HepG2 (cell line): ENCODE data around the gene TMEM86B. TPM values are rescaled to one million over a fixed set of nuclear protein-coding genes. Genes with fewer than 3 reads are reported as not detected.

Experiments
- CENPT ChIP-seq: sonication (generic); formaldehyde crosslinking; IDR thresholded peaks from 2 replicates; pipeline ENCODE4 v1.8.0; 2022; ENCODE audit warnings: low read depth, mild to moderate bottlenecking, moderate library complexity, missing genetic modification reagents
- FOXK1 ChIP-seq: sonication (generic); formaldehyde crosslinking; IDR thresholded peaks from 2 replicates; pipeline ENCODE4 v1.4.0; 2020; ENCODE audit warnings: low read depth, missing genetic modification reagents, borderline replicate concordance
- FOXM1 ChIP-seq: sonication (generic); formaldehyde crosslinking; IDR thresholded peaks from 2 replicates; pipeline ENCODE4 v1.5.0; 2020; ENCODE audit warnings: missing genetic modification reagents
- JUN ChIP-seq: sonication (generic); formaldehyde crosslinking; IDR thresholded peaks from 2 replicates; pipeline ENCODE4 v1.4.0; 2020; ENCODE audit warnings: mild to moderate bottlenecking, missing genetic modification reagents
- KDM5A ChIP-seq: fragments of 200-600 bp; sonication (generic); IDR thresholded peaks from 2 replicates; pipeline ENCODE4 v1.7.0; 2018; ENCODE audit warnings: antibody characterized with exemption, mild to moderate bottlenecking, low read length, borderline replicate concordance
- LCORL ChIP-seq, 2 experiments: fragments of 450-650 bp in 1 of 2; sonication (generic) in 1 of 2; formaldehyde crosslinking in 1 of 2; IDR thresholded peaks; 2 replicates each; pipeline versions ENCODE4 v1.5.0 to v1.6.1; 2017 to 2020; ENCODE audit warnings: antibody characterized with exemption in 1 of 2, missing genetic modification reagents in 1 of 2
- MEF2D ChIP-seq: sonication (generic); formaldehyde crosslinking; IDR thresholded peaks from 2 replicates; pipeline ENCODE4 v1.5.1; 2020; ENCODE audit warnings: mild to moderate bottlenecking, missing genetic modification reagents
- NBN ChIP-seq: fragments of 450-650 bp; conservative IDR thresholded peaks from 2 replicates; pipeline ENCODE4 v1.6.1; 2017
- PPARG ChIP-seq: conservative IDR thresholded peaks from 2 replicates; pipeline ENCODE4 v1.6.1; 2016; ENCODE audit warnings: missing biosample characterization, missing genetic modification reagents
- REL ChIP-seq: sonication (generic); formaldehyde crosslinking; conservative IDR thresholded peaks from 2 replicates; pipeline ENCODE4 v1.8.0; 2022; ENCODE audit warnings: mild to moderate bottlenecking, missing genetic modification reagents, moderate library complexity
- SOX5 ChIP-seq: IDR thresholded peaks from 2 replicates; pipeline ENCODE4 v1.6.1; 2016; ENCODE audit warnings: borderline replicate concordance
- ZBTB21 ChIP-seq: sonication (generic); formaldehyde crosslinking; IDR thresholded peaks from 2 replicates; pipeline ENCODE4 v1.4.0; 2020; ENCODE audit warnings: missing genetic modification reagents
- ZBTB38 ChIP-seq: sonication (generic); formaldehyde crosslinking; IDR thresholded peaks from 2 replicates; pipeline ENCODE4 v1.5.1; 2020; ENCODE audit warnings: mild to moderate bottlenecking, missing genetic modification reagents
- ZKSCAN1 ChIP-seq: fragments of 150-350 bp; IDR thresholded peaks from 2 replicates; pipeline ENCODE4 v1.6.1; 2014; ENCODE audit warnings: low read length
- ZNF431 ChIP-seq: sonication (generic); formaldehyde crosslinking; IDR thresholded peaks from 2 replicates; pipeline ENCODE4 v1.9.0; 2022; ENCODE audit warnings: missing genetic modification reagents, low read depth, mild to moderate bottlenecking, borderline replicate concordance
- ZNF572 ChIP-seq: sonication (generic); formaldehyde crosslinking; IDR thresholded peaks from 2 replicates; pipeline ENCODE4 v1.5.1; 2020; ENCODE audit warnings: mild to moderate bottlenecking, missing genetic modification reagents
- polyA plus RNA-seq, 8 experiments: library from polyadenylated mRNA; depleted of rRNA in 3 of 8; stranded (reverse) in 7 of 8; unstranded in 1 of 8; fragments of >200 nt; fragmentation: Illumina TruSeq in 4 of 8; extraction: Trizol in 4 of 8; gene quantifications; 2 replicates each; pipeline versions ENCODE4 v1.2.1 to v1.2.3, GENCODE V29; 2011 to 2016; ENCODE audit warnings: low read depth in 4 of 8, missing spikeins in 1 of 8, mixed read lengths in 1 of 8; ENCODE audit not compliant: insufficient read depth in 1 of 8
- total RNA-seq, 5 experiments: library from RNA; depleted of rRNA; stranded (reverse); fragments of >200 nt; fragmentation: Illumina TruSeq; extraction: Trizol; gene quantifications; 2 replicates each; pipeline ENCODE4 v1.2.3, GENCODE V29; 2016; ENCODE audit warnings: low read depth in 1 of 5
- TF ChIP-seq, protein P1 (sequence below): sonication (generic); formaldehyde crosslinking; IDR thresholded peaks from 2 replicates; pipeline ENCODE4 v1.4.0; 2020; ENCODE audit warnings: missing genetic modification reagents, mild to moderate bottlenecking, borderline replicate concordance
- TF ChIP-seq, protein P2 (sequence below): sonication (generic); formaldehyde crosslinking; IDR thresholded peaks from 2 replicates; pipeline ENCODE4 v1.4.0; 2020; ENCODE audit warnings: missing genetic modification reagents
- TF ChIP-seq, protein P3 (sequence below): sonication (generic); formaldehyde crosslinking; IDR thresholded peaks from 2 replicates; pipeline ENCODE4 v1.8.0; 2022; ENCODE audit warnings: mild to moderate bottlenecking, missing genetic modification reagents, moderate library complexity
- TF ChIP-seq, protein P4 (sequence below): sonication (generic); formaldehyde crosslinking; IDR thresholded peaks from 2 replicates; pipeline ENCODE4 v1.4.0; 2020; ENCODE audit warnings: missing genetic modification reagents

TMEM86B gene
- total and polyA plus RNA-seq, 2 of the 13 experiments (the other 11 are each of a cell fraction or from before 2014, with no cell fraction given) = 7.7 to 9.6 TPM

DNA sequence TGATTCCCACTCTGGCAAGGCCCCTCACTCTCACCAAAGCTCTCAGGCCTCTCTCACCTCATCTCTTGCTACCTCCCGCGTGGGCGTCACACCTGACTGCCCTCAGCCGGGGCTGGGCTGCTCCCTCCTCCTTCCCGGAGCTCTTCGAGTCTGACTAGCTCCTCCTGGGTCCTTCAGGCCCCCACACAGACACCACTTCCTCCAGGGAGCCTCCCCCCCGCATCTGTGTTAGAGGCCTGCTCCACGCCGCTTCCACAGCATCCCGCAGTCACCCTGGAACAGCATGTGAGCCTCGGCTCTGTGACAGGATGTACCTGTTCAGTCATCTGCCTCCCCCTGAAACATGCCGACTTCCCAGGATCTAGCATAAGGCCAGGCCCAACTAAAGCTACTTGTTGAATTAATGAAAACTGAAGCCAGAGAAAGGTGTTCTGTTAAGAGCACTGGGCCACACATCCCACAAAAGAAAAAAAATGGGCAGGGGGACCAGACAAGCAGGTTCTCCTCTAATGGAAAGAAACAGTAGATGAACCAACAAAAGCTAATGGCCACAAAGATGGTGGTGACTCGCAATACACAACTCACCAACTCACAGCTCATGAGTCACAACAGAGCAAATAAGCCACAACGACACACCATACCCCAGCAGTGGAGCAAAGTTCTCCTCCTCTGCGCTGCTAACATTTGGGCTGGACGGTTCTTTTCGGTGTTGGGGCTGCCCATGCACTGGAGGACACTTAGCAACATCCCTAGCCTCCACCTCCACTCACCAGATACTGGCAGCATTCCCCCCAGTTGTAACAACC is 27.3 kb upstream of the TMEM86B start (continued):
- TF ChIP-seq, protein P1, sequence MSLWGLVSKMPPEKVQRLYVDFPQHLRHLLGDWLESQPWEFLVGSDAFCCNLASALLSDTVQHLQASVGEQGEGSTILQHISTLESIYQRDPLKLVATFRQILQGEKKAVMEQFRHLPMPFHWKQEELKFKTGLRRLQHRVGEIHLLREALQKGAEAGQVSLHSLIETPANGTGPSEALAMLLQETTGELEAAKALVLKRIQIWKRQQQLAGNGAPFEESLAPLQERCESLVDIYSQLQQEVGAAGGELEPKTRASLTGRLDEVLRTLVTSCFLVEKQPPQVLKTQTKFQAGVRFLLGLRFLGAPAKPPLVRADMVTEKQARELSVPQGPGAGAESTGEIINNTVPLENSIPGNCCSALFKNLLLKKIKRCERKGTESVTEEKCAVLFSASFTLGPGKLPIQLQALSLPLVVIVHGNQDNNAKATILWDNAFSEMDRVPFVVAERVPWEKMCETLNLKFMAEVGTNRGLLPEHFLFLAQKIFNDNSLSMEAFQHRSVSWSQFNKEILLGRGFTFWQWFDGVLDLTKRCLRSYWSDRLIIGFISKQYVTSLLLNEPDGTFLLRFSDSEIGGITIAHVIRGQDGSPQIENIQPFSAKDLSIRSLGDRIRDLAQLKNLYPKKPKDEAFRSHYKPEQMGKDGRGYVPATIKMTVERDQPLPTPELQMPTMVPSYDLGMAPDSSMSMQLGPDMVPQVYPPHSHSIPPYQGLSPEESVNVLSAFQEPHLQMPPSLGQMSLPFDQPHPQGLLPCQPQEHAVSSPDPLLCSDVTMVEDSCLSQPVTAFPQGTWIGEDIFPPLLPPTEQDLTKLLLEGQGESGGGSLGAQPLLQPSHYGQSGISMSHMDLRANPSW (CRISPR knock-in tag) = no peak
- TF ChIP-seq NBN (no peak), JUN (CRISPR knock-in tag) (no peak), CENPT (CRISPR knock-in tag) (no peak), REL (no peak), PPARG (CRISPR knock-in tag) (no peak), LCORL (IDR thresholded peaks at IDR 0.05) (no peak), LCORL (CRISPR knock-in tag; IDR thresholded peaks at IDR 0.05) (0 out of 2 replicates have a peak, but pooled peaks have one; percentile 8), SOX5 (CRISPR knock-in tag) (no peak), ZBTB21 (CRISPR knock-in tag) (no peak), FOXM1 (CRISPR knock-in tag) (no peak), ZNF572 (CRISPR knock-in tag) (no peak), ZBTB38 (0 out of 2 replicates have a peak, but pooled peaks have one; percentile 11), MEF2D (no peak), ZKSCAN1 (no peak), FOXK1 (CRISPR knock-in tag) (no peak), KDM5A (no peak), ZNF431 (peak; percentile 44; the same call in 1 of the 2 replicates)
- TF ChIP-seq, protein P2, sequence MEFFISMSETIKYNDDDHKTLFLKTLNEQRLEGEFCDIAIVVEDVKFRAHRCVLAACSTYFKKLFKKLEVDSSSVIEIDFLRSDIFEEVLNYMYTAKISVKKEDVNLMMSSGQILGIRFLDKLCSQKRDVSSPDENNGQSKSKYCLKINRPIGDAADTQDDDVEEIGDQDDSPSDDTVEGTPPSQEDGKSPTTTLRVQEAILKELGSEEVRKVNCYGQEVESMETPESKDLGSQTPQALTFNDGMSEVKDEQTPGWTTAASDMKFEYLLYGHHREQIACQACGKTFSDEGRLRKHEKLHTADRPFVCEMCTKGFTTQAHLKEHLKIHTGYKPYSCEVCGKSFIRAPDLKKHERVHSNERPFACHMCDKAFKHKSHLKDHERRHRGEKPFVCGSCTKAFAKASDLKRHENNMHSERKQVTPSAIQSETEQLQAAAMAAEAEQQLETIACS (CRISPR knock-in tag) = no peak
- TF ChIP-seq, protein P3, sequence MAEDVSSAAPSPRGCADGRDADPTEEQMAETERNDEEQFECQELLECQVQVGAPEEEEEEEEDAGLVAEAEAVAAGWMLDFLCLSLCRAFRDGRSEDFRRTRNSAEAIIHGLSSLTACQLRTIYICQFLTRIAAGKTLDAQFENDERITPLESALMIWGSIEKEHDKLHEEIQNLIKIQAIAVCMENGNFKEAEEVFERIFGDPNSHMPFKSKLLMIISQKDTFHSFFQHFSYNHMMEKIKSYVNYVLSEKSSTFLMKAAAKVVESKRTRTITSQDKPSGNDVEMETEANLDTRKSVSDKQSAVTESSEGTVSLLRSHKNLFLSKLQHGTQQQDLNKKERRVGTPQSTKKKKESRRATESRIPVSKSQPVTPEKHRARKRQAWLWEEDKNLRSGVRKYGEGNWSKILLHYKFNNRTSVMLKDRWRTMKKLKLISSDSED (CRISPR knock-in tag) = no peak
- TF ChIP-seq, protein P4, sequence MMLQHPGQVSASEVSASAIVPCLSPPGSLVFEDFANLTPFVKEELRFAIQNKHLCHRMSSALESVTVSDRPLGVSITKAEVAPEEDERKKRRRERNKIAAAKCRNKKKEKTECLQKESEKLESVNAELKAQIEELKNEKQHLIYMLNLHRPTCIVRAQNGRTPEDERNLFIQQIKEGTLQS (CRISPR knock-in tag) = no peak
